WTC11 (cell line): Measurements from ENCODE around the gene REL. TPM values are rescaled to one million over a fixed set of nuclear protein-coding genes. Genes with fewer than 3 reads are reported as not detected.

Experiments used
- ATAC-seq: fragments of 200-7000 bp; cut with Tn5 transposase; 2 replicates; pipeline ENCODE4 v1.10.0; 2021; ENCODE audit warnings: mild to moderate bottlenecking, moderate library complexity
- CTCF ChIA-PET: fragments of 300-600 bp; sonication (Branson Sonifier 250); formaldehyde crosslinking; loops from one replicate; lab custom pipeline; 2021; ENCODE audit warnings: antibody characterized with exemption; lab: Charles Lee
- POLR2A ChIA-PET: fragments of 350-600 bp; sonication (Branson Sonifier 250); formaldehyde crosslinking; loops from one replicate; lab custom pipeline; 2021; ENCODE audit warnings: antibody characterized with exemption; lab: Charles Lee
- DNase-seq: peaks from one replicate; pipeline ENCODE4 v3.0.0; 2021; ENCODE audit warnings: low spot score
- H3K27ac Mint-ChIP-seq: 2 replicates; pipeline ENCODE4 v1.8.0; 2021; ENCODE audit warnings: mixed read lengths
- H3K27me3 Mint-ChIP-seq: 2 replicates; pipeline ENCODE4 v1.8.0; 2021; ENCODE audit warnings: low read depth, mild to moderate bottlenecking, moderate library complexity, mixed read lengths
- H3K36me3 Mint-ChIP-seq: 2 replicates; pipeline ENCODE4 v1.8.0; 2021; ENCODE audit warnings: mixed read lengths
- H3K4me1 Mint-ChIP-seq: 2 replicates; pipeline ENCODE4 v1.8.0; 2022; ENCODE audit warnings: mixed read lengths
- H3K4me3 Mint-ChIP-seq: 2 replicates; pipeline ENCODE4 v1.8.0; 2021; ENCODE audit warnings: mild to moderate bottlenecking, moderate library complexity, mixed read lengths
- H3K9me3 Mint-ChIP-seq: 2 replicates; pipeline ENCODE4 v1.8.0; 2021; ENCODE audit warnings: mixed read lengths
- CDX4 ChIP-seq: fragments of 250-450 bp; sonication (Bioruptor Pico); IDR thresholded peaks from 2 replicates; pipeline ENCODE4 v1.9.0; 2021; ENCODE audit warnings: moderate library complexity, mild to moderate bottlenecking, inconsistent platforms, borderline replicate concordance
- CREB1 ChIP-seq: sonication (generic); formaldehyde crosslinking; IDR thresholded peaks from 2 replicates; pipeline ENCODE4 v1.8.0; 2023; ENCODE audit warnings: mild to moderate bottlenecking, missing genetic modification reagents
- CREM ChIP-seq: sonication (generic); formaldehyde crosslinking; IDR thresholded peaks from 2 replicates; pipeline ENCODE4 v1.8.1; 2022; ENCODE audit warnings: mild to moderate bottlenecking, missing genetic modification reagents, moderate library complexity
- CTCF ChIP-seq: fragments of 200-600 bp; IDR thresholded peaks from 2 replicates; pipeline ENCODE4 v1.8.0; 2022; ENCODE audit warnings: antibody characterized with exemption
- ETV6 ChIP-seq: sonication (generic); formaldehyde crosslinking; IDR thresholded peaks from 2 replicates; pipeline ENCODE4 v1.8.1; 2022; ENCODE audit warnings: mild to moderate bottlenecking, missing genetic modification reagents
- FOXJ3 ChIP-seq: sonication (generic); formaldehyde crosslinking; IDR thresholded peaks from 2 replicates; pipeline ENCODE4 v1.9.0; 2021; ENCODE audit warnings: missing genetic modification reagents, mild to moderate bottlenecking, borderline replicate concordance
- GRHL2 ChIP-seq: fragments of 250-450 bp; sonication (Bioruptor Pico); IDR thresholded peaks from 2 replicates; pipeline ENCODE4 v1.8.0; 2022; ENCODE audit warnings: mild to moderate bottlenecking, moderate library complexity; ENCODE audit not compliant: insufficient replicate concordance, severe bottlenecking
- HMGXB4 ChIP-seq: sonication (generic); formaldehyde crosslinking; IDR thresholded peaks from 2 replicates; pipeline ENCODE4 v1.8.1; 2023; ENCODE audit warnings: mild to moderate bottlenecking, moderate library complexity, missing genetic modification reagents
- IRF2 ChIP-seq: sonication (generic); formaldehyde crosslinking; IDR thresholded peaks from 2 replicates; pipeline ENCODE4 v1.8.0; 2022; ENCODE audit warnings: low read depth, missing genetic modification reagents, borderline replicate concordance
- NFE2L1 ChIP-seq: sonication (generic); formaldehyde crosslinking; IDR thresholded peaks from 2 replicates; pipeline ENCODE4 v1.8.1; 2023; ENCODE audit warnings: missing genetic modification reagents
- NR1H2 ChIP-seq: sonication (generic); formaldehyde crosslinking; IDR thresholded peaks from 2 replicates; pipeline ENCODE4 v1.9.0; 2021; ENCODE audit warnings: mild to moderate bottlenecking, moderate library complexity, missing genetic modification reagents
- NR2C2 ChIP-seq: sonication (generic); formaldehyde crosslinking; IDR thresholded peaks from 2 replicates; pipeline ENCODE4 v1.8.0; 2022; ENCODE audit warnings: mild to moderate bottlenecking, missing genetic modification reagents
- NR3C1 ChIP-seq: sonication (generic); formaldehyde crosslinking; conservative IDR thresholded peaks from 2 replicates; pipeline ENCODE4 v1.8.1; 2023; ENCODE audit warnings: low read depth, mild to moderate bottlenecking, missing genetic modification reagents
- SMAD4 ChIP-seq: sonication (generic); formaldehyde crosslinking; IDR thresholded peaks from 2 replicates; pipeline ENCODE4 v1.8.0; 2022; ENCODE audit warnings: mild to moderate bottlenecking, missing genetic modification reagents
- TCF7 ChIP-seq: sonication (generic); formaldehyde crosslinking; IDR thresholded peaks from 2 replicates; pipeline ENCODE4 v1.8.0; 2022; ENCODE audit warnings: mild to moderate bottlenecking, low read depth, missing genetic modification reagents, moderate library complexity
- TP53 ChIP-seq: sonication (generic); formaldehyde crosslinking; IDR thresholded peaks from 2 replicates; pipeline ENCODE4 v1.8.1; 2023; ENCODE audit warnings: mild to moderate bottlenecking, missing genetic modification reagents
- ZNF138 ChIP-seq: sonication (generic); formaldehyde crosslinking; conservative IDR thresholded peaks from 2 replicates; pipeline ENCODE4 v1.8.1; 2022; ENCODE audit warnings: mild to moderate bottlenecking, moderate library complexity, missing genetic modification reagents
- ZNF396 ChIP-seq: fragments of 250-450 bp; sonication (Bioruptor Pico); IDR thresholded peaks from 2 replicates; pipeline ENCODE4 v1.8.0; 2021; ENCODE audit warnings: mild to moderate bottlenecking, moderate library complexity, borderline replicate concordance
- ZNF425 ChIP-seq: fragments of 250-450 bp; sonication (Bioruptor Pico); conservative IDR thresholded peaks from 2 replicates; pipeline ENCODE4 v1.9.0; 2021; ENCODE audit warnings: mild to moderate bottlenecking
- ZNF671 ChIP-seq: fragments of 250-450 bp; sonication (Bioruptor Pico); IDR thresholded peaks from 2 replicates; pipeline ENCODE4 v1.8.0; 2021; ENCODE audit warnings: mild to moderate bottlenecking
- total RNA-seq: library from RNA; stranded (reverse); gene quantifications from 3 replicates; pipeline ENCODE4 v1.2.3, GENCODE V29; 2021

REL gene
- total RNA-seq, 1 experiment from 2014 or later, result 8.4 TPM

GRCh38 chr2:60855989-60856669 is 25.2 kb upstream of the REL start:
- no peak overlapping the region for H3K4me3 Mint-ChIP-seq
- no peaks in the 10 kb centered on the region for H3K4me1 Mint-ChIP-seq
- H3K27me3 Mint-ChIP-seq, result peaks cover 4% of the 10 kb centered on the region
- POLR2A ChIA-PET, result no interaction called here
- no peak for TF ChIP-seq NFE2L1 (CRISPR knock-in tag)
- TF ChIP-seq NR3C1 (CRISPR knock-in tag), result no peak
- TF ChIP-seq NR2C2 (CRISPR knock-in tag), result no peak
- no peak for TF ChIP-seq TP53 (CRISPR knock-in tag)
- no peak for TF ChIP-seq SMAD4
- no peak for TF ChIP-seq ZNF138 (CRISPR knock-in tag)
- CTCF ChIA-PET, result no interaction called here
- H3K36me3 Mint-ChIP-seq, result no peaks in the 10 kb centered on the region
- no peaks in the 10 kb centered on the region for H3K9me3 Mint-ChIP-seq
- H3K27ac Mint-ChIP-seq, result no peak overlapping the region
- DNase-seq (no peak), ATAC-seq (no peak)

- no peak for DNase-seq
- H3K4me1 Mint-ChIP-seq, result no peaks in the 10 kb centered on the region
- H3K4me3 Mint-ChIP-seq, result no peak overlapping the region
- peaks cover 5% of the 10 kb centered on the region; the same call in 1 of the 2 replicates for H3K9me3 Mint-ChIP-seq
- H3K27ac Mint-ChIP-seq, result no peak overlapping the region
- ChIA-PET CTCF (no interaction called here), POLR2A (no interaction called here)
- TF ChIP-seq ETV6 (CRISPR knock-in tag), result no peak
- TF ChIP-seq, all 79 proteins: peak for 0
- ATAC-seq, result no peak
- Mint-ChIP-seq H3K27me3 (peaks cover 7% of the 10 kb centered on the region), H3K36me3 (no peaks in the 10 kb centered on the region)
Measured at GRCh38 chr2:60857056-60857455, 24.3 kb upstream of the REL start.

- Mint-ChIP-seq H3K36me3 (no peaks in the 10 kb centered on the region), H3K27ac (no peak overlapping the region), H3K4me1 (no peaks in the 10 kb centered on the region), H3K4me3 (no peak overlapping the region), H3K9me3 (peaks cover 5% of the 10 kb centered on the region; the same call in 1 of the 2 replicates), H3K27me3 (peaks cover 4% of the 10 kb centered on the region)
- ATAC-seq, result no peak
- no peak for TF ChIP-seq CDX4 (CRISPR knock-in tag)
- TF ChIP-seq ZNF396 (CRISPR knock-in tag), result no peak
- TF ChIP-seq CREM (CRISPR knock-in tag), result no peak
- ChIA-PET CTCF (no interaction called here), POLR2A (no interaction called here)
- no peak for DNase-seq
Measured at GRCh38 chr2:60858897-60859311, 22.5 kb upstream of the REL start.

- POLR2A ChIA-PET, result no interaction called here
- ATAC-seq (no peak), DNase-seq (no peak)
- Mint-ChIP-seq H3K27me3 (peaks cover 3% of the 10 kb centered on the region), H3K9me3 (peaks cover 5% of the 10 kb centered on the region; the same call in 1 of the 2 replicates), H3K4me3 (no peak overlapping the region), H3K27ac (no peak overlapping the region), H3K36me3 (no peaks in the 10 kb centered on the region), H3K4me1 (no peaks in the 10 kb centered on the region)
- CTCF ChIA-PET, result no interaction called here
- TF ChIP-seq CTCF (no peak), CREB1 (CRISPR knock-in tag) (no peak), GRHL2 (no peak), FOXJ3 (CRISPR knock-in tag) (no peak), IRF2 (CRISPR knock-in tag) (no peak)
Measured at GRCh38 chr2:60861736-60862135, 19.6 kb upstream of the REL start.

GRCh38 chr2:60862642-60863041 is 18.7 kb upstream of the REL start:
- Mint-ChIP-seq H3K9me3 (peaks cover 5% of the 10 kb centered on the region), H3K4me3 (no peak overlapping the region), H3K4me1 (no peaks in the 10 kb centered on the region), H3K27me3 (peaks cover 3% of the 10 kb centered on the region), H3K36me3 (no peaks in the 10 kb centered on the region), H3K27ac (no peak overlapping the region)
- ATAC-seq (no peak), DNase-seq (no peak)
- ChIA-PET CTCF (no interaction called here), POLR2A (no interaction called here)
- TF ChIP-seq HMGXB4 (CRISPR knock-in tag) (no peak), ZNF671 (no peak), FOXJ3 (CRISPR knock-in tag) (no peak), TCF7 (CRISPR knock-in tag) (no peak), NR1H2 (no peak), ZNF425 (CRISPR knock-in tag) (no peak)
